Hepatocyte (in vitro differentiated cells): ENCODE results near the gene XXYLT1.

Source experiments
- CTCF ChIP-seq: fragments of 200-600 bp; sonication (generic); IDR thresholded peaks from 2 replicates; pipeline ENCODE4 v1.5.1; 2016; ENCODE audit warnings: antibody characterized with exemption, mild to moderate bottlenecking; ENCODE audit not compliant: poor library complexity
- EZH2 ChIP-seq: fragments of 200-600 bp; sonication (generic); IDR thresholded peaks from 2 replicates; pipeline ENCODE4 v1.6.1; 2016; ENCODE audit warnings: antibody characterized with exemption, mild to moderate bottlenecking, borderline replicate concordance

GRCh38 chr3:195214381-195214780 lies 56.6 kb downstream of the XXYLT1 start:
- TF ChIP-seq EZH2 (no peak), CTCF (no peak)
